Cardiac septum (tissue), 1 donor: Measurements from ENCODE around the gene ITLN2. TPM values are rescaled to one million over a fixed set of nuclear protein-coding genes. Genes with fewer than 3 reads are reported as not detected.
"Not testable (repeated sequence)": the region's sequence is repeated elsewhere in the genome, so short reads cannot be mapped to it uniquely, and the experiment has no call there.

Experiments
- DNase-seq: peaks from one replicate; pipeline ENCODE4 v3.0.0-alpha.2; 2020; ENCODE audit warnings: low spot score
- intact Hi-C: fragments of 100-400 bp; cut with DNase I; formaldehyde crosslinking; loops from one replicate; pipeline ENCODE4 v1.14.0; 2022
- total RNA-seq: library from RNA; stranded (reverse); fragmentation: NEBNext Ultra II Directional; extraction: Animal tissue kit (Norgen Biotek cat#: 25700); gene quantifications from one replicate; pipeline ENCODE4 v1.2.1, GENCODE V29; 2021
- donor health status: DM: no; HTN: no; CAD: no.

The ITLN2 gene
- total RNA-seq, 1 donor from 2014 or later: not detected

DNA sequence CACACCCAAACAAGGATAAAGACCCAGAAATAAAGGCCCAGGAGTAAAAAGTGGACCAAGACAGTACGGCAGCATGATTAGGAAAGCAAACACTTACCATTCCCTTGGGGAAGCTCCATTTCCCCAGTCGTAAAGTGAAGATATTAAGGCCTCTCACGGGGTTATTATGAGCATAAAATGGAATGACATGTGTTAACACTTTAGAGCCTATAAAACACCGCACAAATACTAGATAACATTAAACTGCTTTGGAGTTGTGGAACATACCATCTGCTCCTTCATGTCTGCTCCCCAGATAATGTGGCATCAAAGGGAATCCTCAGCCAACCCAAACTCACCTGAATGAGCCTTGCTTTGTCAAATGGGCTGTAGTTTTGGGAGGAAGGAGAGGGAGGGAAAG lies 8.9 kb upstream of the ITLN2 start:
- intact Hi-C loops: no loop called here
- no peak for DNase-seq

DNA sequence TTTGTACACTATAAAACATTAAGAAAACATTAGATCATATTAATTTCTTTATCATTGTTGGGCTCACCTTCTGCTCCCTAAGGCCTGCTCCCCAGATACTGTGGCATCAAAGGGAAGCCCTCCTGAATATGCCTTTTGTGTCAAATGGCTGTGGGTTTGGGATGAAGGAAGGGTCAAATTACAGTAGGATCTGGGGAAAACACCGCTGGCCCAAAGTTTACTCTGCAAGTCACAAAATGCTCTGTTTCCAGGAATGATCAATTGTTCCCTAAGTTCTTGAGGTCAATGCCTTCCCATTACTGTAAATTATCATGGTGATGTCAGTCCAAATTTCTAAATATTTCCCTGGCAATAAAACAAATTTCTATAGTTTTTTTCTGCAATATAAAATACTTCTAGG lies 6.8 kb upstream of the ITLN2 start:
- intact Hi-C loops: no loop called here
- no peak for DNase-seq

DNA sequence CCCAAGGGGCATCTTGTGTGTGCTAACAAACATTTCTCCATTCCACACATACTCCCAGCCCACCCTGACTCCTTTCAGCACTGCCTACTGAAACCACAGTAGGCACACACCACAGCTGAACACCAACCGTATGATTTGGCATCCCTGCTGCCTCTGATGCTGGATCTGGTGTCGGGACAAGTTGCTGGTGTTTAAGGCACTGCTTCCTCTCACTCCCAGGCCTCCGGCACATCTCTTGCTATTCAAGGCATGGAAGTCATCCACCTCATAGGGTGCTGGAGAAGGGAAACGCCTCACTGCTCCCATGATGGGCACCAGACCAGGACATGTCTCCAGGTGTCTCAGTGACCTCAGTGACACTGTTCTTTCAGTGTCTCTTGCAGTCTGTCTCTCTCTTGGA lies 2.4 kb upstream of the ITLN2 start:
- DNase-seq: no peak
- intact Hi-C loops: no loop called here

DNA sequence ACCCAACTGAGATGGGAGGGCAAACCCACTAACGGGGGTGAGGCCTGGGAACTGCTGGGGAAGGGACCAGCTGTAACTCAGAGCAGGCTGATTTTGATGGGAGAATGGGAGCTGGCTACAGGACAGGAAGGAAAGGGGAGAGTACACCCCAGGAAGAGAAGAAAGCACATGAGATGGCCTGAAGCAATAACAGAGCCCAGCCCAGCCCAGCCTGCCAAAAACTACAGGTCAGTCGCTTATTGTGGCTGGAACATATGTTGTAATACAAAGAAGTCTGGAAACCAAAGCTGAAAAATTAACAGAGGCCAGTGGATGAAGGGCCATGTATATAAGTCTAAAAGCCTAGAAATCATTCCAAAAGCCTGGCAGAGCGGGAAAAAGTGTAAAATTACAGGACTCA lies 1.6 kb downstream of the ITLN2 start:
- intact Hi-C loops: loop anchor here (5.0 kb wide), 1 partner anchor 226 kb away; no protein-coding TSS in a partner anchor

DNA sequence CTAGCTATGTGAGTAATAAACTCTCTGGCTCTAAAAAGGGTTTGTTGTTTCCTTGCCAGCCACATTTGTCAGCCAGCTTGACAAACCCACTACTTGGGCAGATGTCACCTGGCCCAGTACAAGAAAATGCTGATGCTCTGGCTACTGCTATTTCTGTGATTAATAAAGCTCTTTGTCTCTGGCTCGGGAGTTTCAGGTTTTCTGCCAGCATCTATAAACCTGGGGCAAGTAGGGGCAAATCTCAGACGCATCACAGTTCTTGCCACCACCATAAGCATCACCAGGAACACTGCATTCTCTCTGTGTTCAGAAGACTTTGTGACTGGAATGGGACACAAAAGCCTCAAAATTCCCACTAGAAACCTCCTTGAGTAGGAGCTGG lies 2.5 kb downstream of the ITLN2 start:
- DNase-seq: no peak
- intact Hi-C loops: loop anchor here (5.0 kb wide), 1 partner anchor 225 kb away; no protein-coding TSS in a partner anchor

More for the DNA sequence above, 1.6 kb downstream of the ITLN2 start:
- DNase-seq: no peak

DNA sequence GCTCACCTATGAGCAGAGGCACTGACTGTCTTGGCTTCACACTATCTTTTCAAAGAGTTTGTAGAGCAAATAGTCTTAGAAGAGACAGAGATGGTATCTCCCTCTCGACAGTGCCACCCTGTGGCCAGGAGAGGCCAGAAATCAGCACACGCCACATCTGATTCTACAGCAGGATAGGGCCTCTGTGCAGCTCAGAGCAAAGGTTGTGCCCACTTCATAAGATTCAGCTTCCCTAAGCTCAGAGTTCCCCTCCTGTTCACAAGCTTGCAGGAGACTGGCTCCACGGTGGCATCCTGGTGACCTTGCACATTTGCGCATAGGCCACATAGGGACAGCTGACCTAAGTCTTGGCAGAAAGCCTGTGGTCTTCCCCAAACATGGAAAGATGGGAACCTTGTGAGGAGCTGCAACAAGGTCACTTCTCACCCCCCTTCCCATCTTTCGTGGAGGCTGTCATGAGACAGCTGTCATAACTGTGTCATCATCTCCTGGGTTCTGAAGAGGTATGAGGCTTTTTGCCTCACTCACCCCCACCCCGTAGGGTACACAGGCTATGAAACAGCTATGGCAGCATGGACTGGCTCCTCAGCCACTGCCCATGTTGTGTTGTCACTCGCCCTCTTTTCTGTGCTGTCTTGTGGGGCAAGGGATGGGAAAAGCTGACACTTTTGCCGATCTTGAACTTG lies 3.0 kb downstream of the ITLN2 start:
- DNase-seq: no peak
- intact Hi-C loops: loop anchor here (2.0 to 5.0 kb wide), 2 partner anchors 115 to 224 kb away; no protein-coding TSS in a partner anchor

DNA sequence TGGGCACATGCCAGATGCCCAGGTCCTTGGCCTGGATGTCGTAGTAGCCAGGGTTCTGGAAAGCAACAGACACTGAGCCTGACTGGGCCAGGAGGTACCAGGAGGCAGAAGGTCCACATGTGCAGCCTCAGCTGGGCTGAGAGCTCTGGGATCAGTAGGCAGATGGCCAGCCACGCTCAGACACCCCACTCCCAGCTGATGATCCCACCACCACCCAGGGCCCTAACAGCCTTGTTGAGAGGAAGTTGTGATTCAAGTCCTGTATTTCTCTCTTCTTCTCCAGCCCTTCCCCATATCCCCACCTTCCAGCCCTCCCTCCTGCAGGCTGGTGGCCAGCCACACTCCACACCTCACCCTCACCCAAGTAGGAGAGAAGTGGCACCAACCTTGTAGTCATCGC lies 4.0 kb downstream of the ITLN2 start:
- intact Hi-C loops: loop anchor here (2.0 to 5.0 kb wide), 2 partner anchors 114 to 223 kb away; no protein-coding TSS in a partner anchor
- no peak for DNase-seq

DNA sequence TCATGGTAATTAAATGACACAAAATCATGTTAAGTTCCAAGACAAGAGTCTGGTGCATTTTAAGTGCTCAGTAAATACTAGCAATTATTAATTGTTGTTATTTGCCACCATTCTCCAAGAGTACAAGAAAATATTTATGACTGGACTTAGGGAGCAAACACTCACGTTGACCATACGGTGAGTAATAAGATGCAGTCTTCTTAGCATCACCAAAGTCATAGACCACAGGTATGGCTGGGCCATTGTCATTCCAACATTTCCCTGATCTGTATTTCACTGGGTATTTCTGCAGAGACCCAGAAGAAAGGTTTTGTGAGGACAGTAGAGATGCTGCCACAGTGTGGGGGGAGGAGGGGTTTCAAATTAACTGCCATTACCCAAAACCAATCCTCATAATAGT lies 4.7 kb downstream of the ITLN2 start:
- DNase-seq: no peak
- intact Hi-C loops: loop anchor here (2.0 to 5.0 kb wide), 2 partner anchors 113 to 223 kb away; no protein-coding TSS in a partner anchor

DNA sequence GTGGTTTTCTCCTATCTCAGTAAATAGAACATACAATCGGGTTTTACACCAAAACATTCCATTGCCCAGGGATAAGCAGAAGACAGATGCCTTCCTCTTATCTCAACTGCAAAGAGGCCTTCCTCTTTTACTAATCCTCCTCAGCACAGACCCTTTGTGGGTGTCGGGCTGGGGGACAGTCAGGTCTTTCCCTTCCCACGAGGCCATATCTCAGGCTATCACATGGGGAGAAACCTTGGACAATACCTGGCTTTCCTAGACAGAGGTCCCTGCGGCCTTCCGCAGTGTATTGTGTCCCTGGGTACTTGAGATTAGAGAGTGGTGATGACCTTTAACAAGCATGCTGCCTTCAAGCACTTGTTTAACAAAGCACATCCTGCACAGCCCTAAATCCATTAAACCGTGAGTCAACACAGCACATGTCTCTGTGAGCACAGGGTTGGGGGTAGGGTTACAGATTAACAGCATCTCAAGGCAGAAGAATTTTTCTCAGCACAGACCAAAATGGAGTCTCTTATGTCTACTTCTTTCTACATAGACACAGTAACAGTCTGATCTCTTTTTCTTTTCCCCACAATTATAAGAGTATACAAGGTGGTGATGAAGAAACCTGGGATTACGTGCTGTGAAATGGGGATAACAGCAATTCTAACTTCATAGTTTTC lies 5.3 kb downstream of the ITLN2 start:
- DNase-seq, intact Hi-C loops: not testable (repeated sequence)

DNA sequence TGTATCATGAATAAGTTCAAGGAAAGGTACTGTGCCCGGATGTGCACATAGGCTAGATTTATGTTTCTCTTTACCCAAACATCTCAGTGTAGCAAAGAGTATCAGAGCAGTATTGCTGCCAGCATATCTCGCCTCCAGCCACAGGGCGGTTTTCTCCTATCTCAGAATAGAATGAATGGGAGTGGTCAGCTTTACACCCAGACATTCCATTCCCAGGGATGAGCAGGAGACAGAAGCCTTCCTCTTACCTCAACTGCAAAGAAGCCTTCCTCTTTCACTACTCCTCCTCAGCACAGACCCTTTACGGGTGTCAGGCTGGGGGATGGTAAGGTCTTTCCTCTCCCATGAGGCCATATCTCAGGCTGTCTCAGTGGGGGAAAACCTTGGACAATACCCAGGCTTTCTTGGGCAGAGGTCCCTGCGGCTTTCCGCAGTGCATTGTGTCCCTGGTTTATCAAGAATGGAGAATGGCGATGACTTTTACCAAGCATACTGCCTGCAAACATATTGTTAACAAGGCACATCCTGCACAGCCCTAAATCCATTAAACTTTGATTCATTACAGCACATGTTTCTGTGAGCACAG lies 7.3 kb downstream of the ITLN2 start:
- DNase-seq, intact Hi-C loops: not testable (repeated sequence)

DNA sequence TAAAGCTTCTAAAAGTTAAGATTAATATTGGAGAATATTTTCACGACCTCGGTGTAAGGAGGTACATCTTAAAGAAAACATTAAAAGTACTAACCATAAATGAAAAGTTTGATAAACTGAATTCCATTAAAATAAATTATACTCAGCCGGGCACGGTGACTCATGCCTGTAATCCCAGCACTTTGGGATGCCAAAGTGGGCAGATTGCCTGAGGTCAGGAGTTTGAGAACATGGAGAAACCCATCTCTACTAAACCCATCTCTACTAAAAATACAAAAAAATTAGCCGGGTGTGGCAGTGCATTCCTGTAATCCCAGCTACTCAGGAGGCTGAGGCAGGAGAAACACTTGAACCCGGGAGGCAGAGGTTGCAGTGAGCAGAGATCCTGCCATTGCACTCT lies 8.7 kb downstream of the ITLN2 start:
- DNase-seq, intact Hi-C loops: not testable (repeated sequence)

DNA sequence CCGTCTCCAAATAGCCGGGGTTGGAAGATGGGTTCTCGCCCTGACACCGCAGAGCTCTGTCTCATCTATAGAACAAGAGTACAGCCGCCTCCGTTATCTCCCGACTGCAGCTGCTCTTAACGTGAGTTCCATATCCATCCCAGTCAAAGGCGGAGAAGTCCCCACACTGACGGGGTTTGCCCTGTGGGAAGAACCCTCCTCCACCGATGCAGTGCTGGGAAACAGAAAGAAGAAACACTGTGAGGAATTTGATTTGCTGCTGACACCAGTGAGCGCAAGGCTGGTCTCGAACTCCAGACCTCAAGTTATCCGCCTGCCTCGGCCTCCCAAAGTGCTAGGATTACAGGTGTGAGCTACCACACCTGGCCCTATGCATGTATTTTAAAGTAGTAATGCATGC lies 9.5 kb downstream of the ITLN2 start:
- intact Hi-C loops: no loop called here
- no peak for DNase-seq

DNA sequence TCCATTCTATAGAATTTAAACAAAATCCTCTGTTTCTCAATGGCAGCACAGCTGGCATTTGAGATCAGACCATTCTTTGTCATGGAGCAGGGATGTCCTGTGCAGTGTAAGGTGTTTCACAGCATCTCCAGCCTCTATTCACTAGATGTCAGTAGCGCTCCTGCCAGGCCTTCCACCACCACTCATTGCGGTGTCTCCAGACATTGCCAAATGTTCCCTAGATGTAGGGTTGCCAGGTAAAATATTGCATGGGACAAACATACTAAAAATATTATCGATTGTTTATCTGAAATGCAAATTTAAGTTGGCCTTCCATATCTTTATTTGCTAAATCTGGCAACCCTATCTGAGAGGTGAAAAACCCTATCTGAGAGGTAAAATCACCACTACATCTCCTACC lies 11.7 kb downstream of the ITLN2 start:
- DNase-seq: no peak
- intact Hi-C loops: no loop called here

DNA sequence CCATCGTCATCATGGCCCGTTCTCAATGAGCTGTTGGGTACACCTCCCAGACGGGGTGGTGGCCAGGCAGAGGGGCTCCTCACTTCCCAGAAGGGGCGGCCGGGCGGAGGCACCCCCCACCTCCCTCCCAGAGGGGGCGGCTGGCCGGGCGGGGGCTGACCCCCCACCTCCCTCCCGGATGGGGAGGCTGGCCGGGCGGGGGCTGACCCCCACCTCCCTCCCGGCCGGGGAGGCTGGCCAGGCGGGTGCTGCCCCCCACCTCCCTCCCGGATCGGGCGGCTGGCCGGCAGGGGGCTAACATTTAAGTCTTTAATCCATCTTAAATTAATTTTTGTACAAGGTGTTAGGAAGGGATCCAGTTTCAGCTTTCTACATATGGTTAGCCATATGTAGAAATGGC lies 17.9 kb downstream of the ITLN2 start:
- DNase-seq, intact Hi-C loops: not testable (repeated sequence)

DNA sequence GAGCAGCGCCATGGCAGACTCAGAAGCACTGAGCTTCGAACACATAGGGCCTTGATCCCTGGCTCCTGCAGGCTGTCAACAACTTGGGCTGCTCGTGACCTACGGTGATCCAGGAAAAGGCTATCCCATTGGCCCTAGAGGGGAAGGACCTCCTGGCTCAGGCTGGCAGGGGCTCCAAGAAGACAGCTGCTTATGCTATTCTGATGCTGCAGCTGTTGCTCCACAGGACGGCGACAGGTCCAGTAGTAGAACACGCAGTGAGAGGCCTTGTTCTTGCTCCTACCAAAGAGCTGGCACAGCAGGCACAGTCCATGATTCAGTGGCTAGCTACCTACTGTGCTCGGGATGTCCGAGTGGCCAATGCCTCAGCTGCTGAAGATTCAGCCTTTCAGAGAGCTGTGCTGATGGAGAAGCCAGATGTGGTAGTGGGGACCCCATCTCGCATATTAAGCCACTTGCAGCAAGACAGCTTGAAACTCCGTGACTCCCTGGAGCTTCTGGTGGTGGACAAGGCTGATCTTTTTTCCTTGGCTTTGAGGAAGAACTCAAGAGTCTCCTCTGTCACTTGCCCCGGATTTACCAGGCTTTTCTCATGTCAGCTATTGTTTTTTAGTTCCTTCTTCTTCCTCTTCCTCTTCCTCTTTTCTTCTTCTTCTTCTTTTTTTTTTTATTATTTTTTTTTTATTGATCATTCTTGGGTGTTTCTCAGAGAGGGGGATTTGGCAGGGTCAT lies 18.9 kb downstream of the ITLN2 start:
- intact Hi-C loops: no loop called here

DNA sequence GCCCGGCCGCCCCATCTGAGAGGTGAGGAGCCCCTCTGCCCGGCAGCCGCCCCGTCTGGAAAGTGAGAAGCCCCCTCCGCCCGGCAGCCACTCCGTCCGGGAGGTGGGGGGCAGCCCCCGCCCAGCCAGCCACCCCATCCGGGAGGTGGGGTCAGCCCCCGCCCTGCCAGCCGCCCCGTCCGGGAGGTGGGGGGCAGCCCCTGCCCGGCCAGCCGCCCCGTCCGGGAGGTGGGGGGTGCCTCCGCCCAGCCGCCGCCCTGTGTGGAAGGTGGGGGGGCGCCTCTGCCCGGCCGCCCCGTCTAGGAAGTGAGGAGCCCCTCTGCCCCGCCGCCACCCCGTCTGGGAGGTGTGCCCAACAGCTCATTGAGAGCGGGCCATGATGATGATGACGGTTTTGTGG lies 21.3 kb downstream of the ITLN2 start:
- not testable (repeated sequence) for DNase-seq
- intact Hi-C loops: loop anchor here (5.0 kb wide), 1 partner anchor 91 kb away; no protein-coding TSS in a partner anchor

More for the DNA sequence above, 18.9 kb downstream of the ITLN2 start:
- no peak for DNase-seq

DNA sequence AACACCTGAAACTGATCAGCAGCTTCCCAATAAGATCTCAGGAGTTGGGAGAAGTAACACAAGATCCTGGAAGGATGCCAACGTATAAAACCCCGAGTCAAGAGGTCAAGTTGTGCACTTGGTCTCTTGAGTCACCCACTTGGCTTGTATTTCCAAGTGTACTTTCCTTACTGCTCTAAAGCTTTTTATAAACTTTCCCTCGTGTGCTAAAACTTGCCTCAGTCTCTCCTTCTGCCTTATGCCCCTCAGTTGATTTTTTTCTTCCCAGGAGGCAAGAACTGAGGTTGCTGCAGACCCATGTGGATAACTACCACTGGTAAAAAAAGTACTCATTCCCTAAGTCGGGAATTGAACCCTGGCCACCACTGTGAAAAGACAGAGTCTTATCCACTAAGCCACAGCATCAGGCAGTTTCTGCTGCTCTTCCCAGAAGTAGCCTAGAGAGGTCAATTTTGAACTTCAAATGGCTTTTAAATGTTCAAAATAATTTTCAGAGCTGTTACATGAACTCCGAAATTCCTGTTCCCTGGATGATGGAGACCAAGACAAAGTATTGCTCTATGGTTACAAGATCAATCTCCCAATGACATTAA lies 28.9 kb downstream of the ITLN2 start:
- no peak for DNase-seq
- intact Hi-C loops: no loop called here

DNA sequence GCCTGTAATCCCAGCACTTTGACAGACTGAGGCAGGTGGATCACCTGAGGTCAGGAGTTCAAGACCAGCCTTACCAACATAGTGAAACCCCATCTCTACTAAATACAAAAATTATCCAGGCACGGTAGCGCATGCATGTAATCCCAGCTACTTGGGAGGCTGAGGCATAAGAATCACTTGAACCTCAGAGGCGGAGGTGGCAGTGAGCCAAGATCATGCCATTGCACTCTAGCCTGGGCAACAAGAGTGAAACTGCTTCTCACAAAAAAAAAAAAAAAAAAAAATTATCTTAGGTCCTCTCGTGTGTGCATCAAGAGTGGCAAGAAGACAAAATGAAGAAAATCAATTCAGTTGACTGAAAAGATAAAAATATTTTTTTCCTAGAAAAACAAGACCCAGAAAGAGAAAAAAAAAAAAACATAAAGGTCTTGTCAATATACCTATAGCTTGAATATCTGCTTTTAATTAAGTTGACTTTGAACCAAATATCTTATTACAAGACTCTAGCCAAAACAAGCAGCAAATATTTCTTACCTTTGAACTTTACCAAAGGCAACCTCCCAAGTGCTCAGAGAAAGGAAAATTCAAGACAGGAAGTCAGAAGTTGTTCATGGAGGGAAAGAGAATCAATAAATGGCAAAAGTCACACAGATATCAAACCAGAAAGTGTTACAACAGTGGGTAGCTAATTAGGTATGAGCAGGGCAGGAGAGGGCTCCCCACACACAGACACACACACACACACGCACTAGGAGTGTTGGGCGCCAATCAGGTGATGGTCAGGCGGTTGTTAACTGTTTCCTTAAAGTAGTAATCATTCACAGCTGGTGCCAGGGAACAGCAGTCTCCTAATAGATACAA lies 29.6 kb downstream of the ITLN2 start:
- no peak for DNase-seq
- intact Hi-C loops: no loop called here

DNA sequence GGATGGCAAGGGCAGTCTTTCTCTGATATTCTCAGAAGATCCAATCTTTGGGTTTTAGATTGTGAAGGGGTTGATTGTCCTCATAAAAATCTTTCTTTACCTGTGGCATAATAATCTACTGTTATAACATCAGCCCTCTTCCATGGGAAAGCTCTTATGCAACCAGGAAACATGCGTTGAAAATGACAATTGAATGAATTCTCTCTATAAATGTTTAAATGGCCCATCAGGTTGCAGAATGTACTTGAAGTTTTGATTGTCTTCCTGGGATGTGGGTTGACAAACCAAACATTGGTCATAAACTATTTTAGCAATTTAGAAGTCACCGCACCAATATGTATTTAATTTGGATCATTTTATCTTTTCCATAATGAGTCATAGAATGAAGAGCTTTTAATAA lies 37.9 kb downstream of the ITLN2 start:
- no peak for DNase-seq
- intact Hi-C loops: no loop called here
